ENCODE measurements around the gene SLIT3.

Gene SLIT3

GRCh38 chr5:169260896-169261569 is 39.9 kb downstream of the SLIT3 start:
- no peak for DNase-seq

- no peak for DNase-seq
These were observed 42.5 kb downstream of the SLIT3 start for GRCh38 chr5:169258372-169259000.

GRCh38 chr5:169256191-169256590 is 44.7 kb downstream of the SLIT3 start:
- no peak for DNase-seq

GRCh38 chr5:169253071-169253470 is 47.9 kb downstream of the SLIT3 start:
- DNase-seq, result no peak

GRCh38 chr5:169251333-169252084 is 49.4 kb downstream of the SLIT3 start:
- DNase-seq, result no peak

GRCh38 chr5:169250887-169251286 is 50.1 kb downstream of the SLIT3 start:
- no peak for DNase-seq

- no peak for DNase-seq
These were observed 51.9 kb downstream of the SLIT3 start for GRCh38 chr5:169248996-169249395.

- DNase-seq, result no peak
These were observed 52.4 kb downstream of the SLIT3 start for GRCh38 chr5:169248550-169248949.

GRCh38 chr5:169244812-169245211 is 56.1 kb downstream of the SLIT3 start:
- DNase-seq, result no peak

GRCh38 chr5:169243651-169244422 is 57.1 kb downstream of the SLIT3 start:
- no peak for DNase-seq

GRCh38 chr5:169242849-169243186 is 58.1 kb downstream of the SLIT3 start:
- DNase-seq, result no peak

- DNase-seq, result no peak
These were observed 58.6 kb downstream of the SLIT3 start for GRCh38 chr5:169242175-169242848.

GRCh38 chr5:169229342-169229892 is 71.5 kb downstream of the SLIT3 start:
- DNase-seq, result no peak

- no peak for DNase-seq
These were observed 74.0 kb downstream of the SLIT3 start for GRCh38 chr5:169226895-169227294.

- DNase-seq, result no peak
These were observed 75.0 kb downstream of the SLIT3 start for GRCh38 chr5:169225830-169226356.

GRCh38 chr5:169223595-169223953 is 77.4 kb downstream of the SLIT3 start:
- no peak for DNase-seq

- no peak for DNase-seq
These were observed 77.9 kb downstream of the SLIT3 start for GRCh38 chr5:169222934-169223594.

GRCh38 chr5:169221519-169221918 is 79.4 kb downstream of the SLIT3 start:
- no peak for DNase-seq

- DNase-seq, result no peak
These were observed 81.0 kb downstream of the SLIT3 start for GRCh38 chr5:169219961-169220360.

GRCh38 chr5:169219351-169219750 is 81.6 kb downstream of the SLIT3 start:
- no peak for DNase-seq

GRCh38 chr5:169218861-169219260 is 82.1 kb downstream of the SLIT3 start:
- no peak for DNase-seq

GRCh38 chr5:169218176-169218575 is 82.8 kb downstream of the SLIT3 start:
- DNase-seq, result no peak

Measured in CD4-positive, alpha-beta T cell treated with Interleukin-1 beta for 1 hour (primary cell).